ENCODE data around the gene FBXL19.
A peak's percentile ranks its signal among the peaks of the same experiment; 100 is the strongest.

Gene FBXL19

GRCh38 chr16:30992276-30992780, 69.0 kb downstream of the FBXL19 start:
- no peak for DNase-seq

DNA sequence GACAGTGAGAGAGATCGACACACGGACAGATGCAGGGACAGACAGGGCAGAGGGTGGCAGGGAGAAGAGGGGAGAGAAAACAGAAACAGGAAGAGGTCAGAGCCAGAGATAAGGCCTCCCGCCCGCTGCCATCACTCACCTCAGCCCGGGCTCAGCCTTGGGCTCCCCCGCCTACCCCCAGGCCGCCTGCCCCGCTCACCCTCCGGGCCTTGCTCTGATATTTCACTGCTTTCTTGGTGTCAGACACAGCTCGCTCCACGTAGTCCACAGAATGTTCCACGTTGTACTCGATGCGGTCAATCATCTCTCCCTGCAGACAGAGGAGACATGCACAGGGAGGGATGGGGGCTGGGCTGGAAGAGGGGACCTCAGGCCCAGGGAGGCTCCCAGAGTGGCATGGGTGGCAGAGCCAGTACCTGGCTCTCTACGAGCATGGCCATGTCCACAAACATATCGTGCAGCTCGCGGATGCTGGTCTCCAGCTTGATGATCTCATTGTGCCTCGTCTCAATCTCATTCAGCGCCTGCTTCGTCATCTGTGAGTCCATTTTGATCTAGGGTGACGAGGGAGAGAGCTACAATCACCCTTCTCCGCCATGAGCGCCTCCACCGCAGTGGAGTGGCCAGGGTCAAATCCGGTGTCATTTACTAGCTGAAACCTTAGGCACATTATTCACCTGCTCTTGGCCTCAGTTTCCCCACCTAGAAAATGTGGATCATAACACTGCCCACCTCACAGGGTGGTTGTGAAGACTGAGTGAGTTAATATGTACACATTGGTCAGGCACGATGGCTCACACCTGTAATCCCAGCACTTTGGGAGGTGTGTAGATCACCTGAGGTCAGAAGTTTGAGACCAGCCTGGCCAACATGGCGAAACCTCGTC, 69.8 kb downstream of the FBXL19 start:
- DNase-seq, result no peak

- DNase-seq, result no peak
Observed at GRCh38 chr16:30995927-30996323, 72.6 kb downstream of the FBXL19 start.

- no peak for DNase-seq
Observed at GRCh38 chr16:30996324-30996984, 73.1 kb downstream of the FBXL19 start.

GRCh38 chr16:30996985-30997724, 73.8 kb downstream of the FBXL19 start:
- DNase-seq, result peak; percentile 41

DNA sequence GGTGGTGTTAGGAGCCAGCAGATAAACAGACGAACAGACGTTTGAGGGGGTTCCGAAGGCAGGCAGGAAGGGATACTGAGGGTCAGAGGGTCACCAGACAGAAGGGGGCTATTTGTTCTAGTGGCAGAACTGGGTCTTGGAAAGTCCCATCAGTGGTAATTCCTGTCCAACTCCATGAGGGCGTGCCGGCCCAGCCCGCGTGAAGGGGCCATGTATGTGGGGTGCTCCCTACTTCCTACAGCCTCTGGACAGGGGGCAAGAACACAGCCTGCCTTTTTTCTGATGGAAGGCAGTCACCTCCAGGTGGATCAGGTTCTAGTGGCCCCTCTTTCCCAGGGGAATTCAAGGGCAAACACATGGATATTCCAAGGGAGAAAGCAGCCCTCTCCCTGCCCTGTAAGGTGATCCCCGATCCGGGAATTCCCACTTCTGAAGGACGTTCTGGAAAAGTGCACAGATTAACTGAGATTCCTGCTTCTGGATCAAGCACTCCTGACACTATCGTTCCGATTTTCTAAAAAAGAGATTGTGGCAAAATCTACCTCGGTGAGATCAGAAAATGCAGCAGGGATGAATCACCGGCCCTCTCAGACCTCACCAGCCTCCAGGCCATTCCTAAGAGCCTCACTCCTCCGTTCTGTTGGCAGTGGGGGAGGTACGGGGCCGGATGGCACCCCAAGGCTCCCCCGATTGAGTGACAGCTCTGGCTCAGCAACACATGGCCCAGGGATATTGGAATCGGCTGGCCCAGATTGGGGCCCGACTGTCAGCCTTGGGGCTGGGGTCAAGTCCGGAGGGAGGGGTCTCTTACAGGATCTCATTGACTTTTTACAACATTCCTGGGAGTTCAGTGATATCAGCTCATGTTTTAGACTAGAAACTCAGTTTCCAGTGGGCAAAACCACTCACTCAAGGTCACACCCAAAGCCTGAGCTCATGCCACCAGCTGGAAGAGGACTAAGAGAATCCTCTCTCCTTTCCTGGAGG, 74.6 kb downstream of the FBXL19 start:
- DNase-seq, result no peak
